ENCODE results near the gene SYNGAP1.

DNA sequence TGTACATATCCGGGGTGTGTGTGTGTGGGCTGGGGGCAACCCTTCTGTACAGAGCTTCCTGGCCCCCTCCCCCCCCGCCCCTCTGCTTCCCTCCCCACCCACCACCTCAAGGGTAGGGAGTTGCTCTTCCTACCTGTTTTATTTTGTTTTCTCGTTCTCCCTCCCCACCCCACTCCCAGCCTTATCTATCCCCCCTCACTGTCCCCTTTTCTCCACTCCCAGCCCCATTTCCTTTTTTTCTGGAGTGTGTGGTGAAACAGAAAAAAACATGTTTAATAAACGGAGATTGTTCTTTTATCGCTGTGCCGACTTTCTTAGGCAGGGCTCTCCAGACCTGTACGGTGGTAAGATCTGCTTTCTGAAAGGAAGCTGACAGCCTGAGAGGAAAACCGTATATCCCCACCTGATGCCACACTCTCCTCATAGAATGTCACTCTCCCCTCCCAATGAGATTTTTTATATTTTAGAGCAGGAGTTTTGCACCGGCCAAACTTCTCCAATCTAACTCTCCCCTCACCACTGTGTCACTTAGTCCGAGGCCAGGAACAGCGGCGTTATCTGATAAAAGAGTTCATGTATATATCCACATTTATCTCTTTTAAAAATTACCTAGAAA, 33.6 kb downstream of the SYNGAP1 start:
- no peak for TF ChIP-seq CTCF (IDR thresholded peaks at IDR 0.05)
- no peak for TF ChIP-seq ZFX (IDR thresholded peaks at IDR 0.05; ENCODE audit: borderline replicate concordance)

All from 22Rv1 (cell line).